HepG2 (cell line): ENCODE data around the gene C1QL2. TPM values are rescaled to one million over a fixed set of nuclear protein-coding genes. Genes with fewer than 3 reads are reported as not detected.

Experiments
- AHDC1 ChIP-seq: sonication (generic); formaldehyde crosslinking; IDR thresholded peaks from 2 replicates; pipeline ENCODE4 v1.5.1; 2020; ENCODE audit warnings: mild to moderate bottlenecking, missing genetic modification reagents, borderline replicate concordance
- CSRNP1 ChIP-seq: sonication (generic); formaldehyde crosslinking; IDR thresholded peaks from 2 replicates; pipeline ENCODE4 v1.8.1; 2023; ENCODE audit warnings: mild to moderate bottlenecking, missing genetic modification reagents
- ESRRA ChIP-seq: sonication (generic); formaldehyde crosslinking; IDR thresholded peaks from 2 replicates; pipeline ENCODE4 v1.5.1; 2020; ENCODE audit warnings: mild to moderate bottlenecking, low read depth, missing genetic modification reagents
- MBNL3 ChIP-seq: fragments of 250-450 bp; sonication (Bioruptor Pico); conservative IDR thresholded peaks from 2 replicates; pipeline ENCODE4 v1.8.0; 2022; ENCODE audit warnings: mild to moderate bottlenecking, inconsistent platforms
- POGK ChIP-seq: sonication (generic); formaldehyde crosslinking; conservative IDR thresholded peaks from 2 replicates; pipeline ENCODE4 v1.8.0; 2022; ENCODE audit warnings: mild to moderate bottlenecking, moderate library complexity, missing genetic modification reagents
- SCMH1 ChIP-seq: sonication (generic); formaldehyde crosslinking; IDR thresholded peaks from 2 replicates; pipeline ENCODE4 v1.9.0; 2021; ENCODE audit warnings: missing genetic modification reagents, mild to moderate bottlenecking, borderline replicate concordance
- UBTF ChIP-seq: sonication (generic); formaldehyde crosslinking; IDR thresholded peaks from 2 replicates; pipeline ENCODE4 v1.4.0; 2020; ENCODE audit warnings: mild to moderate bottlenecking, missing genetic modification reagents
- ZFP62 ChIP-seq: sonication (generic); formaldehyde crosslinking; IDR thresholded peaks from 2 replicates; pipeline ENCODE4 v1.4.0; 2020; ENCODE audit warnings: missing genetic modification reagents
- ZMYM3 ChIP-seq: sonication (generic); formaldehyde crosslinking; IDR thresholded peaks from 2 replicates; pipeline ENCODE4 v1.5.1; 2020; ENCODE audit warnings: mild to moderate bottlenecking, missing genetic modification reagents
- ZNF253 ChIP-seq: sonication (generic); formaldehyde crosslinking; IDR thresholded peaks from 2 replicates; pipeline ENCODE4 v1.8.0; 2022; ENCODE audit warnings: mild to moderate bottlenecking, missing genetic modification reagents, borderline replicate concordance
- ZNF839 ChIP-seq: sonication (generic); formaldehyde crosslinking; IDR thresholded peaks from 2 replicates; pipeline ENCODE4 v1.4.0; 2020; ENCODE audit warnings: missing genetic modification reagents, mild to moderate bottlenecking, borderline replicate concordance
- ZSCAN31 ChIP-seq: sonication (generic); formaldehyde crosslinking; IDR thresholded peaks from 2 replicates; pipeline ENCODE4 v1.5.0; 2020; ENCODE audit warnings: low read depth, mild to moderate bottlenecking, missing genetic modification reagents
- polyA plus RNA-seq, 8 experiments: library from polyadenylated mRNA; depleted of rRNA in 3 of 8; stranded (reverse) in 7 of 8; unstranded in 1 of 8; fragments of >200 nt; fragmentation: Illumina TruSeq in 4 of 8; extraction: Trizol in 4 of 8; gene quantifications; 2 replicates each; pipeline versions ENCODE4 v1.2.1 to v1.2.3, GENCODE V29; 2011 to 2016; ENCODE audit warnings: low read depth in 4 of 8, missing spikeins in 1 of 8, mixed read lengths in 1 of 8; ENCODE audit not compliant: insufficient read depth in 1 of 8
- total RNA-seq, 5 experiments: library from RNA; depleted of rRNA; stranded (reverse); fragments of >200 nt; fragmentation: Illumina TruSeq; extraction: Trizol; gene quantifications; 2 replicates each; pipeline ENCODE4 v1.2.3, GENCODE V29; 2016; ENCODE audit warnings: low read depth in 1 of 5

Gene C1QL2
- total and polyA plus RNA-seq, 2 of the 13 experiments (the other 11 are each of a cell fraction or from before 2014, with no cell fraction given): not detected

GRCh38 chr2:119113489-119113770 is 45.1 kb downstream of the C1QL2 start (continued):
- TF ChIP-seq POGK (CRISPR knock-in tag) (no peak), ESRRA (no peak), AHDC1 (CRISPR knock-in tag) (no peak), ZMYM3 (CRISPR knock-in tag) (no peak), ZFP62 (CRISPR knock-in tag) (no peak), ZNF839 (no peak), ZNF253 (CRISPR knock-in tag) (no peak), MBNL3 (CRISPR knock-in tag) (no peak), UBTF (CRISPR knock-in tag) (no peak), CSRNP1 (no peak), ZSCAN31 (no peak), SCMH1 (no peak)
